LNCAP (cell line): ENCODE data around the gene LGALS4.

ENCODE experiments used
- CTCF ChIP-seq: fragments of 450-650 bp; IDR thresholded peaks from 2 replicates; pipeline ENCODE4 v1.5.1; 2017; ENCODE audit warnings: mild to moderate bottlenecking

Gene LGALS4

DNA sequence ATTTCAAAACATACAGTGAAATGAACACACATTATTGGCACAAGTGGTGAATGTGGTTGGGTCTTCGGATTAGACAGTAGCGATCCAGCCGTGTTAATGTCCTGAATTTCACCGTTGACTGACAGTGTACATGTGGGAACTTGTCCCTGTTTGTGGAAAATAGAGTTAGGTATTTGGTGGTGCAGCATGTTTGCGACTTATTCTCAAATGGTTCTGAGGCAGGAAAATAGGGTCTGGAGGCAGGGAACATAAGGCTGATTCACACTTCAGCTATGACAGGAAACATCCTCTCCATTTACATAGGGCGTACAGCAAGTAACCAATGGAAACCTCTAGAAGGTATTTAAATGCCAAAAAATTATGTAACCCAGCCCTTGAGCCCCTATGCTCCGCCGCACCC is 19.6 kb downstream of the LGALS4 start:
- no peak for TF ChIP-seq CTCF

GRCh38 chr19:38792250-38793111 is 20.3 kb downstream of the LGALS4 start:
- no peak for TF ChIP-seq CTCF

DNA sequence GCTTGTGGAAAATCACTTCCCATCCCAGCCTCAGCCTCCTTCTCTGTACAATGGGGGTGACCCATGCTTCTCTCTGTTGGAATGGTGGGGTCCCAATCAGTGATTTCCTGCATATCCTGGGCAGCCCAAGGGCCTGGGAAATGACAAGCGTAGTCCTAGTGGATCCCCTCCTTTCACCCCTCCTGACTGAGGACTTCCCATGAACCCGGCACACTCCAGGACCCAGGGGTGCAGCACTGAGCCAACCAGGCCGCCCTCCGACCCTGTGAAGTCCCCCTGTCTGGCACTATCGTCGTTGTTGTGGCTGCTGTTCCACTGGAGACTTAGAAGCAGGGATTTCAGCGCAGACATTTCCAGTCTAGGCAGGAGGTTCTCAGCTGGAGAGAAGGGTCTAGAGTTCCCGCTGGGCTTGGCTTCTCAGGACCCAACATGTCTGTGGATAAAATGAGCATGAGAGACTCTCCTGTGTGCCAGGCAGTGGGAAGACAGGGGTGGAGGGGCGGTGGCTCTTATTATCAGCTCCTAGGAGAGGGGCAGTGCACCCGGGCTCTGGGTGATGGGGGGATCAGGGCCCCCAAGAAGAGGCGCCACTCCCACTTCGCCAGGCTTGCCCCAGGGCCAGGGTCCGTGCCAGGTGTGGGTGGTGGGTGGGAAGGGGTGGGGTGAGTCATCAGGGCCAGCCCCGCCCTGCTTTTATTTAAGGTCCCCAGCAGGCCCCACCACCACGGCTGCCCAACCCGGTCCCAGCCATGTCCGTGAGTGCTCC is 24.1 kb downstream of the LGALS4 start, which contains the start of gene LGALS7B:
Gene LGALS7B, plus strand, starts transcription at position 723 of the 766 bp plus-strand sequence. Its CDS starts 27 bp downstream, at position 750.
- TF ChIP-seq CTCF = no peak

- TF ChIP-seq CTCF = no peak
These were observed 26.0 kb downstream of the LGALS4 start for GRCh38 chr19:38786572-38787265.

GRCh38 chr19:38785187-38785699 is 27.5 kb downstream of the LGALS4 start:
- TF ChIP-seq CTCF = no peak

DNA sequence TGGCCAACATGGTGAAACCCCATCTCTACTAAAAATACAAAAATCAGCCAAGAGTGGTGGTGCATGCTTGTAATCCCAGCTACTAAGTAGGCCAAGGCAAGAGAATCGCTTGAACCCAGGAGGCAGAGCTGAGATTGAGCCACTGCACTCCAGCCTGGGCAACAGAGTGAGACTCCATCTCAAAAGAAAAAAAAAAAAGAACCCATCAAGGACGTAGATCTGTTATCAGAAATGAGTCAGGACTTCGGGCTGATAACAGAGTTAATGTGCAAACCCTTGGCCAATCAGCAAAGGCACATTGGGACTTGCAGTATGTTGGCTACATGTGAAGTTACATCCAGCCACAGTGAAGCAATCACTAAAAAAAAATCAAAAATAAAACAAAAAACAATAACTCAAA is 28.5 kb downstream of the LGALS4 start:
- no peak for TF ChIP-seq CTCF

- TF ChIP-seq CTCF = no peak
These were observed 31.7 kb downstream of the LGALS4 start for GRCh38 chr19:38781058-38781457.
